ENCODE measurements around the gene ZSCAN9. TPM values are rescaled to one million over a fixed set of nuclear protein-coding genes. Genes with fewer than 3 reads are reported as not detected.

Gene ZSCAN9
- total and polyA plus RNA-seq, 2 donors (not counting 3 experiments of a cell fraction or from before 2014, with no cell fraction given): 11.7 to 18.0 TPM

GRCh38 chr6:28226460-28226859 lies 1.4 kb downstream of the ZSCAN9 start:
- no peak overlapping the region for H2AFZ ChIP-seq (ENCODE audit: low read depth, low read length)
- H3K9ac ChIP-seq (replicated peaks; ENCODE audit: extremely low read depth, insufficient read depth, low read length): no peak overlapping the region
- no peak overlapping the region for H3K27ac ChIP-seq (ENCODE audit: insufficient read depth, low read depth, low read length)
- BruUV-seq (replicated peaks): no TSS peak
- CTCF ChIA-PET: interaction anchor here (2.3 to 3.2 kb wide), 2 partner anchors 26 to 130 kb away, joined by 7 to 11 read pairs; partner anchors contain the start of gene ZKSCAN4
- H3K9me3 ChIP-seq (replicated peaks; ENCODE audit: control insufficient read depth, insufficient read depth, low read length): no peaks in the 10 kb centered on the region
- H3K4me2 ChIP-seq (ENCODE audit: insufficient read depth, low read length): peak overlapping the region; percentile 98
- peaks cover 17% of the 10 kb centered on the region for H3K79me2 ChIP-seq (ENCODE audit: control insufficient read depth, insufficient read depth, low read length)
- H3K27me3 ChIP-seq (ENCODE audit: control insufficient read depth in 2 of 2, insufficient read depth in 2 of 2, low read length in 2 of 2): no peaks in the 10 kb centered on the region
- H3K9me1 ChIP-seq (replicated peaks; ENCODE audit: control insufficient read depth, extremely low read depth, insufficient read depth, low read length): no peaks in the 10 kb centered on the region
- no peak overlapping the region for H3K4me3 ChIP-seq (replicated peaks in 1 of 3; ENCODE audit: insufficient read depth in 1 of 3, low read depth in 1 of 3, low read length in 3 of 3)
- H4K20me1 ChIP-seq (replicated peaks; ENCODE audit: control insufficient read depth, extremely low read depth, insufficient read depth, low read length): no peaks in the 10 kb centered on the region
- intact Hi-C loops (cut with micrococcal nuclease) (loop anchor here (5.0 to 10.0 kb wide), 2 partner anchors 144 to 752 kb away; partner anchors contain the start of genes ZNF165 and ZNF184), dilution Hi-C loops (cut with MboI; ENCODE audit: extremely low pct_ligation_motif_present, low sequenced_read_pairs) (no loop called here)
- POLR2A ChIA-PET: interaction anchor here (0.9 kb wide), 1 partner anchor 41 kb away, joined by 3 read pairs; the partner anchor contains the start of gene ZSCAN26
- TF ChIP-seq, protein P1, sequence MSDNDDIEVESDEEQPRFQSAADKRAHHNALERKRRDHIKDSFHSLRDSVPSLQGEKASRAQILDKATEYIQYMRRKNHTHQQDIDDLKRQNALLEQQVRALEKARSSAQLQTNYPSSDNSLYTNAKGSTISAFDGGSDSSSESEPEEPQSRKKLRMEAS (IDR thresholded peaks at IDR 0.05; ENCODE audit: insufficient read depth, insufficient read length): no peak
- TF ChIP-seq JUN (IDR thresholded peaks at IDR 0.05; ENCODE audit: borderline replicate concordance, insufficient read depth, insufficient read length, low read depth) (no peak), EZH2 (IDR thresholded peaks at IDR 0.05; ENCODE audit: borderline replicate concordance, low read depth, low read length, severe bottlenecking) (no peak)
- H3K4me1 ChIP-seq (ENCODE audit: control insufficient read depth, extremely low read depth, insufficient read depth, low read length): peaks cover 10% of the 10 kb centered on the region
- FAIRE-seq: no peak
- DNase-seq (ENCODE audit: low read depth, low spot score): no peak
- H3K36me3 ChIP-seq (ENCODE audit: control insufficient read depth in 2 of 2, extremely low read depth in 1 of 2, insufficient read depth in 2 of 2, low read length in 2 of 2): peaks cover 9 to 10% of the 10 kb centered on the region in 2 experiments

DNA sequence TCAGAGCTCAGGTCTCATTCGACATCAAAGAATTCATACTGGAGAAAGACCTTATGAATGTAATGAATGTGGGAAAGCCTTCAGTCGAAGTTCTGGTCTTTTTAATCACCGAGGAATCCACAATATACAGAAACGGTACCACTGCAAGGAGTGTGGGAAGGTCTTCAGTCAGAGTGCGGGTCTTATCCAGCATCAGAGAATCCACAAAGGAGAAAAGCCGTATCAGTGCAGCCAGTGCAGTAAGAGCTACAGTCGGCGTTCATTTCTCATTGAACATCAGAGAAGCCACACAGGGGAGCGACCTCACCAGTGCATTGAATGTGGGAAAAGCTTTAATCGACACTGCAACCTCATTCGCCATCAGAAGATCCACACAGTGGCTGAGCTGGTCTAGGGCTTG lies 7.7 kb downstream of the ZSCAN9 start:
- H3K27ac ChIP-seq (ENCODE audit: insufficient read depth, low read depth, low read length): no peak overlapping the region
- no peak overlapping the region for H2AFZ ChIP-seq (ENCODE audit: low read depth, low read length)
- H3K4me1 ChIP-seq (ENCODE audit: control insufficient read depth, extremely low read depth, insufficient read depth, low read length): no peaks in the 10 kb centered on the region
- ChIA-PET CTCF (interaction anchor here (1.0 kb wide), 1 partner anchor 17 kb away, joined by 3 read pairs; no protein-coding TSS in a partner anchor), POLR2A (no interaction called here)
- peaks cover 2% of the 10 kb centered on the region for H3K79me2 ChIP-seq (ENCODE audit: control insufficient read depth, insufficient read depth, low read length)
- intact Hi-C loops (cut with micrococcal nuclease) (no loop called here), dilution Hi-C loops (cut with MboI; ENCODE audit: extremely low pct_ligation_motif_present, low sequenced_read_pairs) (no loop called here)
- H3K4me2 ChIP-seq (ENCODE audit: insufficient read depth, low read length): no peak overlapping the region
- FAIRE-seq (no peak), DNase-seq (ENCODE audit: low read depth, low spot score) (no peak)
- H3K9me3 ChIP-seq (replicated peaks; ENCODE audit: control insufficient read depth, insufficient read depth, low read length): peaks cover 3% of the 10 kb centered on the region
- no peak overlapping the region for H3K9ac ChIP-seq (replicated peaks; ENCODE audit: extremely low read depth, insufficient read depth, low read length)
- peaks cover 22 to 29% of the 10 kb centered on the region in 2 experiments for H3K36me3 ChIP-seq (ENCODE audit: control insufficient read depth in 2 of 2, extremely low read depth in 1 of 2, insufficient read depth in 2 of 2, low read length in 2 of 2)
- TF ChIP-seq, protein P1 (IDR thresholded peaks at IDR 0.05; ENCODE audit: insufficient read depth, insufficient read length): no peak
- TF ChIP-seq JUN (IDR thresholded peaks at IDR 0.05; ENCODE audit: borderline replicate concordance, insufficient read depth, insufficient read length, low read depth) (no peak), POLR2AphosphoS5 (IDR thresholded peaks at IDR 0.05; ENCODE audit: insufficient read depth, low read depth, low read length) (no peak), CTCF (IDR thresholded peaks at IDR 0.05; ENCODE audit: extremely low read depth in 1 of 2, insufficient read depth in 1 of 2, low read depth in 1 of 2, low read length in 2 of 2) (no peak), GATA2 (IDR thresholded peaks at IDR 0.05; ENCODE audit: insufficient read depth, insufficient read length, low read depth, low read length) (no peak), MYC (IDR thresholded peaks at IDR 0.05; ENCODE audit: low read depth, low read length) (no peak), EZH2 (IDR thresholded peaks at IDR 0.05; ENCODE audit: borderline replicate concordance, low read depth, low read length, severe bottlenecking) (no peak), POLR2A (IDR thresholded peaks at IDR 0.05; ENCODE audit: low read depth, low read length) (no peak), FOS (IDR thresholded peaks at IDR 0.05; ENCODE audit: borderline replicate concordance, insufficient read depth, low read length) (no peak)
- no TSS peak for BruUV-seq (replicated peaks)
- no peak overlapping the region for H3K4me3 ChIP-seq (replicated peaks in 1 of 3; ENCODE audit: insufficient read depth in 1 of 3, low read depth in 1 of 3, low read length in 3 of 3)
- no peaks in the 10 kb centered on the region for H3K27me3 ChIP-seq (ENCODE audit: control insufficient read depth in 2 of 2, insufficient read depth in 2 of 2, low read length in 2 of 2)
- no peaks in the 10 kb centered on the region for H3K9me1 ChIP-seq (replicated peaks; ENCODE audit: control insufficient read depth, extremely low read depth, insufficient read depth, low read length)
- H4K20me1 ChIP-seq (replicated peaks; ENCODE audit: control insufficient read depth, extremely low read depth, insufficient read depth, low read length): no peaks in the 10 kb centered on the region
